HG03520 (cell line): Measurements from ENCODE around the gene PPP1R12A.
A peak's percentile ranks its signal among the peaks of the same experiment; 100 is the strongest.

ENCODE experiments used
- ATAC-seq: cut with Tn5 transposase; IDR thresholded peaks from one replicate; pipeline ENCODE4 v1.9.1; 2021; ENCODE audit warnings: mild to moderate bottlenecking, moderate library complexity; ENCODE audit not compliant: unreplicated experiment

The PPP1R12A gene

GRCh38 chr12:79775355-79776027, 159.4 kb downstream of the PPP1R12A start:
- no peak for ATAC-seq

- no peak for ATAC-seq
Observed at GRCh38 chr12:79773896-79774295, 161.0 kb downstream of the PPP1R12A start.

GRCh38 chr12:79769860-79770485, 164.9 kb downstream of the PPP1R12A start:
- ATAC-seq = no peak

GRCh38 chr12:79769189-79769859, 165.6 kb downstream of the PPP1R12A start:
- ATAC-seq = no peak

GRCh38 chr12:79766705-79767464, 168.0 kb downstream of the PPP1R12A start:
- no peak for ATAC-seq

GRCh38 chr12:79765157-79765556, 169.7 kb downstream of the PPP1R12A start:
- no peak for ATAC-seq

- no peak for ATAC-seq
Observed at GRCh38 chr12:79764641-79765040, 170.3 kb downstream of the PPP1R12A start.

GRCh38 chr12:79763766-79764452, 171.0 kb downstream of the PPP1R12A start:
- no peak for ATAC-seq

GRCh38 chr12:79761341-79761740, 173.6 kb downstream of the PPP1R12A start:
- no peak for ATAC-seq

GRCh38 chr12:79747274-79747673, 187.6 kb downstream of the PPP1R12A start:
- no peak for ATAC-seq

- peak; percentile 92 for ATAC-seq
Observed at GRCh38 chr12:79737875-79738718, 196.8 kb downstream of the PPP1R12A start.

GRCh38 chr12:79732638-79733037, 202.3 kb downstream of the PPP1R12A start:
- ATAC-seq = no peak

- no peak for ATAC-seq
Observed at GRCh38 chr12:79725987-79726386, 208.9 kb downstream of the PPP1R12A start.
